Epithelial cell of esophagus (primary cell): Measurements from ENCODE around the gene SLC24A2.
"Not testable (repeated sequence)": the region's sequence is repeated elsewhere in the genome, so short reads cannot be mapped to it uniquely, and the experiment has no call there.

Experiments used
- DNase-seq: peaks from one replicate; pipeline ENCODE4 v3.0.0; 2010; ENCODE audit warnings: low read depth
- H3K4me3 ChIP-seq: 2 replicates; pipeline ENCODE4 v1.5.1; 2011; ENCODE audit warnings: mild to moderate bottlenecking, low read length, control low read depth
- CTCF ChIP-seq: IDR thresholded peaks from 2 replicates; pipeline ENCODE4 v1.5.1; 2011; ENCODE audit warnings: low read depth, mild to moderate bottlenecking, low read length, control low read depth, inconsistent platforms; ENCODE audit not compliant: insufficient read depth; ENCODE audit errors: missing control alignments

Gene SLC24A2

GRCh38 chr9:19788614-19789271, at the start of gene SLC24A2:
Gene SLC24A2 (minus strand): TSS chr9:19789037.
- no peak for TF ChIP-seq CTCF
- DNase-seq: no peak
- H3K4me3 ChIP-seq: no peak within 1 kb of the TSS

- H3K4me3 ChIP-seq, DNase-seq: not testable (repeated sequence)
Measured at GRCh38 chr9:19833331-19833730, 44.5 kb upstream of the SLC24A2 start.

- TF ChIP-seq CTCF: no peak
- DNase-seq: no peak
- H3K4me3 ChIP-seq: no peak overlapping the region
Measured at GRCh38 chr9:19830796-19831195, 42.0 kb upstream of the SLC24A2 start.

GRCh38 chr9:19828576-19829109, 39.8 kb upstream of the SLC24A2 start:
- no peak for DNase-seq
- TF ChIP-seq CTCF: no peak

GRCh38 chr9:19816769-19817168, 27.9 kb upstream of the SLC24A2 start:
- H3K4me3 ChIP-seq: no peak overlapping the region

More at GRCh38 chr9:19828576-19829109, 39.8 kb upstream of the SLC24A2 start:
- no peak overlapping the region for H3K4me3 ChIP-seq

GRCh38 chr9:19812194-19812593, 23.4 kb upstream of the SLC24A2 start:
- no peak overlapping the region for H3K4me3 ChIP-seq
- no peak for TF ChIP-seq CTCF
- DNase-seq: no peak

More at GRCh38 chr9:19816769-19817168, 27.9 kb upstream of the SLC24A2 start:
- DNase-seq: no peak
- TF ChIP-seq CTCF: no peak

GRCh38 chr9:19809422-19810269, 20.8 kb upstream of the SLC24A2 start:
- H3K4me3 ChIP-seq: no peak overlapping the region
- DNase-seq: no peak
- TF ChIP-seq CTCF: no peak
